OCI-LY1 (cell line): ENCODE results near the gene NHLH2.

Experiments used
- EZH2 ChIP-seq: fragments of 200-600 bp; sonication (generic), shearing (Covaris generic); IDR thresholded peaks from 2 replicates; pipeline ENCODE4 v1.8.0; 2017; ENCODE audit warnings: borderline replicate concordance, mixed run types, mild to moderate bottlenecking, antibody characterized with exemption, low read length, moderate library complexity, mixed read lengths
- TF ChIP-seq, protein P1 (sequence below): fragments of 200-600 bp; sonication (generic), shearing (Covaris generic); IDR thresholded peaks from 2 replicates; pipeline ENCODE4 v1.5.1; 2017; ENCODE audit warnings: mild to moderate bottlenecking, antibody characterized with exemption, low read length, moderate library complexity, mixed read lengths

DNA sequence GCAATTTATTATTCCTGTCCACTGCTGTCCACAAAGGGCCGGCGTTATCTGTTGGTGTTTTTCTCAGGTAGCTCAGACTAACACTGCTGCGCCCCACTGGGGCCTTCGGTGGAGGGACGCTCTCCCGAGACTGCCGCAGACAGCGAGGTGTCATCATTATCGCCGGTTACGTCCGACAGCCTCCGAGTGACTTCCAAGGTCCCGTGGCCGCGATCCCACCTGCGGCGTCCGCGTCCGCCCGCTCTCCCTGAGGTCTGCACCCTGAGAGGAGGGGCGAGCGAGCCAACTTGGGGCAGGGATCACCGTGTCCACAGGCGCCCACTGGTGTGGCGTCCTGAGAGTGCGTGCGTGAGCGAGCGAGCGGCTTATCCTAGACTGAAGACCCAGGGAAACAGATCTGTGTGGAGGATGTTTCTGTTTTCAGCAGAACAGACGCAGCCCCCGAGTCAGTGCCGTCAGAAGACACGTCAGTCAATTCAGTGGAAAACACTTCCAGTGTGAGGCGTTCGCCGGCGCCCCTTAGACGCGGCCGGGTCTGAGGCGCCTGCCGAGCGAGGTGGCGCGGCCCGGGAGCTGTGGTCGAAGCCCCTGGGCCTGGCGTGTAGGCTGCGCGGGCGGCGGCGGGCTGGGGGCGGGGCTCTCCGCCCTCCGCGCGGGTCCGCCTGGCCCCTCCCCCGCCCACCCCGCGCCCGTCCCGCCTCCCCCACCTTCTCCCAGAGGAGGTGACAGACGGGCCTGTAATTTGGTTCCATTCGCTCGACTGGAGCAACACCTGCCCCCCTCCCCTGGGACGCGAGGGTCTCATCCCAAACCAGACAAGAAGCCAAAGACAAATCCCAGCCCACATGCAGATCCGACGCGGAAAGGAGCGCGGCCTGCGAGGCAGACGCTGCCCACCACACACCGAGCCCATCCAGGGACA, 12.6 kb downstream of the NHLH2 start:
- TF ChIP-seq, protein P1, sequence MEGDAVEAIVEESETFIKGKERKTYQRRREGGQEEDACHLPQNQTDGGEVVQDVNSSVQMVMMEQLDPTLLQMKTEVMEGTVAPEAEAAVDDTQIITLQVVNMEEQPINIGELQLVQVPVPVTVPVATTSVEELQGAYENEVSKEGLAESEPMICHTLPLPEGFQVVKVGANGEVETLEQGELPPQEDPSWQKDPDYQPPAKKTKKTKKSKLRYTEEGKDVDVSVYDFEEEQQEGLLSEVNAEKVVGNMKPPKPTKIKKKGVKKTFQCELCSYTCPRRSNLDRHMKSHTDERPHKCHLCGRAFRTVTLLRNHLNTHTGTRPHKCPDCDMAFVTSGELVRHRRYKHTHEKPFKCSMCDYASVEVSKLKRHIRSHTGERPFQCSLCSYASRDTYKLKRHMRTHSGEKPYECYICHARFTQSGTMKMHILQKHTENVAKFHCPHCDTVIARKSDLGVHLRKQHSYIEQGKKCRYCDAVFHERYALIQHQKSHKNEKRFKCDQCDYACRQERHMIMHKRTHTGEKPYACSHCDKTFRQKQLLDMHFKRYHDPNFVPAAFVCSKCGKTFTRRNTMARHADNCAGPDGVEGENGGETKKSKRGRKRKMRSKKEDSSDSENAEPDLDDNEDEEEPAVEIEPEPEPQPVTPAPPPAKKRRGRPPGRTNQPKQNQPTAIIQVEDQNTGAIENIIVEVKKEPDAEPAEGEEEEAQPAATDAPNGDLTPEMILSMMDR = no peak
- no peak for TF ChIP-seq EZH2
